Suppressor macrophage treated with lipopolysaccharide for 4 hours (primary cell): ENCODE measurements around the gene JPT1.
"Not testable (repeated sequence)": the region's sequence is repeated elsewhere in the genome, so short reads cannot be mapped to it uniquely, and the experiment has no call there.

Experiments
- DNase-seq: peaks from one replicate; pipeline ENCODE4 v3.0.0-alpha.2; 2020

Gene JPT1, protein sequence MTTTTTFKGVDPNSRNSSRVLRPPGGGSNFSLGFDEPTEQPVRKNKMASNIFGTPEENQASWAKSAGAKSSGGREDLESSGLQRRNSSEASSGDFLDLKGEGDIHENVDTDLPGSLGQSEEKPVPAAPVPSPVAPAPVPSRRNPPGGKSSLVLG

GRCh38 chr17:75154195-75155106 is at the start of gene JPT1:
TSS of gene JPT1 (minus strand) at chr17:75154512. CDS start at chr17:75154397, 115 bp downstream.
- peak; percentile 99 for DNase-seq

DNA sequence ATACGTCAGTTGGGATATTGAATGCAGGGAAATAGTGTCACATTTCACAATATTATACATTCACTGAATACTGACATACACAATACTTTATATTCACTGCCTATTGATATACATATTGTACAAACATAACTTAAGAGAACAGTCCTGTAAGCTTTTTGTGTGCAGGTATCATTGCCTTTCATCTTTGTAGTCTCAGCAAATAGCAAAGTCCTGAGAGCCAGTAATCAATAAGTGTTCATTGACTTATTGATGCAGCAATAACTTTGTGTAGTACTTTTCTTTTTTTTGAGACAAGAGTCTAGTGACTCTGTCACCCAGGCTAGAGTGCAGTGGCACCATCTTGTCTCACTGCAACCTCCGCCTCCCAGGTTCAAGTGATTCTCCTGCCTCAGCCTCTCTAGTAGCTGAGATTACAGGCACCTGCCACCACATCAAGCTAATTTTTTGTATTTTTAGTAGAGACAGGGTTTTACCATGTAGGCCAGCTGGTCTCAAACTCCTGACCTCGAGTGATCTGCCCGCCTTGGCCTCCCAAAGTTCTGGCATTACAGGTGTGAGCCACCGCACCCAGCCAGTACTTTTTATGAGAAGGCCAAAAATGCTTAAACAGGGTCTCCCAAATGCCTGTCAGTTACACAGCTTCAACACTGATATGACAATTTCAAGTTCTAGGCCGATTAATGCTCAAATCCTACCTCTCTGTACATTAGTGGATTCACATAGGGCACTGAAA is 45.7 kb upstream of the JPT1 start:
- DNase-seq: no peak

- DNase-seq: no peak
These were observed 40.6 kb upstream of the JPT1 start for GRCh38 chr17:75194879-75195278.

GRCh38 chr17:75191584-75191983 is 37.3 kb upstream of the JPT1 start:
- peak; percentile 62 for DNase-seq

- no peak for DNase-seq
These were observed 34.3 kb upstream of the JPT1 start for GRCh38 chr17:75188614-75189013.

DNA sequence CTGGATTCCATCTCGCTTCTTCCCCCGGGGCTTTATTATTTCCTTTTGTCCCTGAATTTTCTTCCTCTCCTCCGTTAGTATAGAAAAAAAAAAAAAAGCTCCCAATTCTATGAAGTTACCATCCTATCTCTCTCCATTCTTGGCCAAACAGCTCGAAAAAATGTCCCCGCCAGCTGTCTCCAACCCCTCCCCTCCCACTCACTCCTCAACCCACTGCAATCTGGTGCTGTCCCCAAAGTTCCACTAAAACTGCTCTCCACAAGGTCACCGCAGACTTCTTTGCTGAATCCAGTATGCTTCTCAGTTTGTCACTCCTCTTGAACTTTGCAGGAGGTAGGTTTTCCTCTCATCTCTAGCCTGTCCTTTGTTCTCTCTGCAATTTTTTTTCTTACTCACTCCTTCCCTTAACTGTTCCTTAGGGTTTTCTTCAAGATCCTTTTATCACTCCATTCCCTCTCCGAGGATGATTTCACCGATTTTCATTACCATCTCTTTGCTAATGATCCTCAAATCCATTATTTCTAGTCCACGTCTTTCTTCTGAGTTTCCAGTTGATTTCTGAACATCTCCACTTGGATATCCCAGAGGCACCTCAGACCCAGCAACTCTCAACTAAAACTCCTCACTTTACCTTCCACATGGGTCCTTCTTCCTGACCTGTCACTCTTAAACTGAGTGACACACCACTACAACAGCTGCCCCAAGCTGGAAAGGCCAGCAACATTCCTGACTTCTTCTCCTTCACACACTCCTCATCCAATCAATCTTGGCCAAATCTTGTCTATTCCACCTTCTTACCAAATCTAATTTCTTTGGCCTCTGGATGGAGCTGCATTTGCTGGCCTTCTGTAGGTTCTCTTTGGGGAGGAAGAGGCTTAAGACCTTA is 29.9 kb upstream of the JPT1 start:
- DNase-seq: no peak

DNA sequence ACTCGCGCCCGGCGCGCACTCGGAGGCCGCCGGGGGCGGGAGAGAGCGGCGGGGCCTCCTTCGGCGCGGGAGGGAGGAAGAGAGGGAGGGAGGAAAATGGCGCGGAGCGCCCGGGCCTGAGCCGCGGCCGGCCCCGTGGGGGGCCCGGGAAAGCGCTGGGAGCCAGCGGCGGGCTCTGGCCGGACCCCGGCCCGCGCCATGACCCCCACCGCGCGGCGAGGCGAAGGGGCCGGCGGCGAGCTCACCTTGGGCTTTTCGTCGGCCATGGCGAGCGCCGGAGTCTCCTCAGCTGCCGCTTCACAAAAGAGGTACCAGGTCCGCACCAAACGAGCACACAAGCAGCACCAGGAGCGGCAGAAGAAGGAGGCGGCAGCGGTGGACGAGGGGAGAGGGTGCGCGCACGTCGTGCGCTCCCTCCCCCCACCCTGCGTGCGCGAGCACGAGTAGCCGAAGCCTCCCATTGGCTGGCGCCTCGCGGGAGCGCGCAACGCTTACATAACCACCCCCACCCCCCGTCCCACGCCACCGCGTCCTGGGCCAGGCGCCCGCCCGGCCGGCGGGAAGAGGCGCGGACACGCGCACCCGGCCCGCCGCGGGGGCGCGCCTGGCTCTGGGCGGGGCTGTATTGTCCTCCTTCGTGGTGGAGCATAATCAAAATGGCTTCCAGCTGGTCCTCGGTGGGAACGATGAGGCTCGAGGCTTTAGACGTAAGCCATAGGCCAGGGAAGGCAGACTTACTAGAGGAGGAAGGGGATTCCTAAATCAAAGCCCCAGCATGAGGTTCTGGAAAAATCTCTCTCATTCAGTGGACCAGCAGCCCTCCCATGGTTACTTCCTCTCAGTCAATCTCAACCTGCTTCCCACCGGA is 28.5 kb upstream of the JPT1 start, which contains the start of gene SUMO2:
Gene SUMO2, minus strand, starts transcription at position 391 of the 868 bp plus-strand sequence. Its CDS starts 125 bp downstream, at position 266.
- DNase-seq: peak; percentile 99

- no peak for DNase-seq
These were observed 27.9 kb upstream of the JPT1 start for GRCh38 chr17:75182319-75182568.

GRCh38 chr17:75181608-75182318 is 27.5 kb upstream of the JPT1 start:
- peak; percentile 42 for DNase-seq

GRCh38 chr17:75181110-75181509 is 26.8 kb upstream of the JPT1 start:
- DNase-seq: peak; percentile 6

DNA sequence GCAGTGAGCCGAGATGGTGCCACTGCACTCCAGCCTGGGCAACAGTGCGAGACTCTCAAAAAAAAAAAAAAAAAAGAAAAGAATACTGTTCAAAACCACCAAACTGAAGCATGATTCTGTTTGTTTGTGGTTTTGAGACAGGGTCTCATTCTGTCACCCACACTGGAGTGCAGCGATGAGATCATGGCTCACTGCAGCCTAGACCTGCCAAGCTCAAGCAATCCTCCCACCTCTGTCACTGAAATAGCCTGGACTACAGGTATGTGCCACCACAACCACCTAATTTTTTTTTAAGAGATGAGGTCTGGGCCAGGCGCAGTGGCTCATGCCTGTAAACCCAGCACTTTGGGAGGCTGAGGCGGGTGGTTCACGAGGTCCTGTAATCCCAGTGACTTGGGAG is 24.1 kb upstream of the JPT1 start:
- no peak for DNase-seq

DNA sequence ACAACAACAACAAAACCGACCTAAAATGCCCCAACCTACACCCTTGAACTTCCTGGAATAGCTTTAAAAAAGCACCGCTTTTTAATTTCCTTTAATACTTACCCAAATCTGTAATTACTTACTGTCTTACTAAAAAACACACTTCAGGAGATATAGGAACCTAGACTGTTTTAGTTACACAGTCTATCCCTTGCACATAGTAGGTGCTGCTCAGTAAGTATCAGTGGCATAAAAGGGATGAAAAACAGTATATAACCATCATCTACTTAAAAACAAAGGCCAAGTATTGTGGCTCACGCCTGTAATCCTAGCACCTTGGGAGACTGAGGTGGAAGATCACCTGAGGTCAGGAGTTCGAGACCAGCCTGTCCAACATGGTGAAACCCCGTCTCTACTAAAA is 22.3 kb upstream of the JPT1 start:
- DNase-seq: no peak

- DNase-seq: no peak
These were observed 20.7 kb upstream of the JPT1 start for GRCh38 chr17:75174996-75175395.

- no peak for DNase-seq
These were observed 19.2 kb upstream of the JPT1 start for GRCh38 chr17:75173526-75173925.

DNA sequence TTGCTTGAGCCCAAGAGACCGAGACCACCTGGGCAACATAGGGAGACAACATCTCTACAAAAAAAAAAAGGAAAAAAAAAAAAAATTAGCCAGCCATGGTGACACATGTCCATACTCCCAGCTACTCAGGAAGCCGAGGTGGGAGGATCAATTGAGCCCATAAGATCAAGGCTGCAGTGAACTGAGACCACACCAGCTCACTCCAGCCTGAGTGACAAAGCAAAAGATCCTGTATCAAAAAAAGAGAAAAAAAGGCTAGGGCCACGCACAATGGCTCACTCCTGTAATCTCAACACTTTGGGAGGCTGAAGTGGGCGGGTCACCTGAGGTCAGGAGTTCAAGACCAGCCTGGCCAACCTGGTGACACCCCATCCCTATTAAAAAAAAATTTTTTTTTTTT is 14.7 kb upstream of the JPT1 start:
- no peak for DNase-seq

DNA sequence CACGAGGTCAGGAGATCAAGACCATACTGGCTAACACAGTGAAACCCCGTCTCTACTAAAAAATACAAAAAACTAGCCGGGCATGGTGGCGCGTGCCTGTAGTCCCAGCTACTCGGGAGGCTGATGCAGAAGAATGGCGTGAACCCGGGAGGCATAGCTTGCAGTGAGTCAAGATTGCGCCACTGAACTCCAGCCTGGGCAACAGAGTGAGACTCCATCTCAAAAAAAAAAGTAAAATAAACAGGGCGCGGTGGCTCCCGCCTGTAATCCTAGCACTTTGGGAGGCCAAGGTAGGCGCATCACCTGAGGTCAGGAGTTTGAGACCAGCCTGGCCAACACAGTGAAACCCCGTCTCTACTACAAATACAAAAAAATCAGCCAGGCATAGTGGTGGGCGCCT is 10.3 kb upstream of the JPT1 start:
- DNase-seq: not testable (repeated sequence)

- no peak for DNase-seq
These were observed 8.8 kb upstream of the JPT1 start for GRCh38 chr17:75163074-75163473.

DNA sequence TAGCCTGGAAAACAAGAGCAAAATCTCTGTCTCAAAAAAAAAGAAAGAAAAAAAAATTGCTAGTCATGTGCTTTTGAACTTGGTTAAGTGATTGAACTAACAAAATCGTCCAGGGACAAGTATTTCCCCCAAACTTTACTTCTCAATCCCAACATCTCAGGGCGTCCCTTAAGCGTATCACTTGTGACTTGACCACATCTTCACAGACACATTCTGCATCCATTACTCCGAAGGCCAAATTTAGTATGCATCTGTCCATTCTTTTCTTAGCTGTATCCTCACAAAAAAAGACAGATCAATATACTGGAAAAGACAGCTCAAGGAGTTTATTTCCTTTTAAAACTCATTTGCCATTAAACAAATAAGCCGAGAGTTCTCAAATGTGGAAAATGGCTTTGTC is 5.9 kb upstream of the JPT1 start:
- no peak for DNase-seq

DNA sequence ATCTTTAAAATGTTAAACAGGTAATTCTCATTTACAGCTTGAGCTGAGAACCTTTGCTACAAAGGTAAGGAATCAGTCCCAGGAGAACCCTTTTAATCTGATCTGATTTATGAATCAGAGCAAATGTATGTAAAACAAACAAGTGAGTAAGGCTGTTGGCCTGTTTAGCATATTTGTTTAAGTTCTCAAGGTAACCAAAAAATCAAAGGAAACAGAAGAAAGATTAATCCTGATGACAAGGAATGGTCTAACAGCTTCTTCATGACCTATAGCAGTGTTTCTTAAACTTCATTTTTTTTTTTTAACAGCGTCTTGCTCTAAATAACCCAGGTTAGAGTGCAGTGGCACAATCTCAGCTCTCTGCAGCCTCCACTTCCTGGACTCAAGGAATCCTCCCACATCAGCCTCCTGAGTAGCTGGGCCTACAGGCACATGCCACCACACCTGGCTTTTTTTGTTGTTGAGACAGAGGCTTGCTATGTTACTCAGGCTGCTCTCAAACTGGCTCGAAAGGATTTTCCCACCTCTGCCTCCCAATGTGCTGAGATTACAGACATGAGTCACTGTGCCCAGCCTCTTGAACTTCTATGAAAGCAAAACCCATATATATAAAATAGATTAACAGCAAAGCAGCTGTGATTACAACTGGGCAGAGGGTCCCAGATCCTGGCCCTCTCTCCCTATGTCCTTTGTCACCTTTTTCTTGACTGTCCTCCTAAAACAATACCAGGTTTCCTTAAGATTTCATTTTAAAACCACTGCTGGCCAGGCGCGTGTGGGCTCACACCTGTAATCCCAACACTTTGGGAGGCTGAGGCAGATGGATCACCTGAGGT is 5.1 kb upstream of the JPT1 start:
- DNase-seq: no peak

DNA sequence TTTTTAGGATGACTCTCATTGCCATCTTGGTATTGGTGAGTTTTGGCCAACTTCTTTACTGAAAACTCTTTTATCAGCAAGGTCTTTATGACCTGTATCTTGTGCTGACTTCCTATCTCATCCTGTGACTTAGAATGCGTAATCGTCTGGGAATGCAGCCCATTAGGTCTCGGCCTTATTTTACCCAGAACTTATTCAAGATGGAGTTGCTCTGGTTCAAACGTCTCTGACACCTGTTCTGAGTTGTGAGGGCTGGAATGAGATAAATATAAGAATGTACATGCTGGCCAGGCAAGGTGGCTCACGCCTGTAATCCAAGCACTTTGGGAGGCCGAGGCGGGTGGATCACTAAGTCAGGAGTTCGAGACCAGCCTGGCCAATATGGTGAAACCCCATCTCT is 4.2 kb upstream of the JPT1 start:
- not testable (repeated sequence) for DNase-seq
